GM12878 (cell line): ENCODE results near the gene RIPOR1. TPM values are rescaled to one million over a fixed set of nuclear protein-coding genes. Genes with fewer than 3 reads are reported as not detected.

ENCODE experiments used
- ATAC-seq: fragments of 200-7000 bp; cut with Tn5 transposase; 3 replicates; pipeline ENCODE4 v1.9.1; 2020; ENCODE audit warnings: mild to moderate bottlenecking, moderate library complexity
- BruUV-seq: library from RNA; stranded (reverse); fragments of 400-500 nt; replicated peaks from 2 replicates; lab custom pipeline; 2021; lab: Mats Ljungman, UMichigan
- CTCF ChIA-PET: fragments of 300-600 bp; sonication (Branson Sonifier 250); formaldehyde crosslinking; extraction: SDS; loops from one replicate; lab custom pipeline; 2021; ENCODE audit warnings: inconsistent platforms; lab: Yijun Ruan, JAX
- POLR2A ChIA-PET: fragments of 350-600 bp; formaldehyde crosslinking; extraction: SDS; loops from one replicate; lab custom pipeline; 2021; ENCODE audit warnings: inconsistent platforms; lab: Charles Lee
- RAD21 ChIA-PET: fragments of 300-600 bp; sonication (Branson Sonifier 250); formaldehyde crosslinking; loops from one replicate; lab custom pipeline; 2023; ENCODE audit warnings: antibody characterized with exemption; ENCODE audit not compliant: unreplicated experiment; lab: Charles Lee
- SMC1A ChIA-PET: fragments of 300-600 bp; sonication (Branson Sonifier 250); formaldehyde crosslinking; loops from one replicate; lab custom pipeline; 2023; ENCODE audit not compliant: unreplicated experiment, uncharacterized antibody; lab: Charles Lee
- DNase-seq: peaks from one replicate; pipeline ENCODE4 v3.0.0-alpha.2; 2011; ENCODE audit warnings: low read depth, low spot score
- FAIRE-seq: peaks from 3 replicates; lab custom pipeline; 2011; peaks lifted over from hg19 to GRCh38; lab: Jason Lieb, UNC
- H2AFZ ChIP-seq: 2 replicates; pipeline ENCODE4 v1.6.0; 2011; ENCODE audit warnings: low read depth, low read length, control low read depth; ENCODE audit not compliant: control insufficient read depth
- H3K27ac ChIP-seq: 2 replicates; pipeline ENCODE4 v1.5.1; 2011; ENCODE audit warnings: control low read depth; ENCODE audit not compliant: control insufficient read depth, insufficient read depth
- H3K27me3 ChIP-seq, 2 experiments: replicated peaks in 1 of 2; 2 replicates each; pipeline versions ENCODE4 v1.6.0 to v1.6.1; 2011; ENCODE audit warnings: low read length in 1 of 2; ENCODE audit not compliant: control insufficient read depth in 2 of 2, insufficient read depth in 2 of 2
- H3K36me3 ChIP-seq, 2 experiments: 2 replicates each; pipeline ENCODE4 v1.5.1; 2011; ENCODE audit warnings: low read length in 1 of 2; ENCODE audit not compliant: control insufficient read depth in 2 of 2, insufficient read depth in 2 of 2
- H3K4me1 ChIP-seq: 2 replicates; pipeline ENCODE4 v1.6.1; 2011; ENCODE audit warnings: mild to moderate bottlenecking, low read length, moderate library complexity, mixed read lengths; ENCODE audit not compliant: control insufficient read depth, insufficient read depth
- H3K4me2 ChIP-seq: 2 replicates; pipeline ENCODE4 v1.6.0; 2011; ENCODE audit warnings: control low read depth; ENCODE audit not compliant: control insufficient read depth, insufficient read depth
- H3K4me3 ChIP-seq: fragments of 200-600 bp; sonication (generic); 2 replicates; pipeline ENCODE4 v1.5.1; 2016
- H3K79me2 ChIP-seq: 2 replicates; pipeline ENCODE4 v1.6.0; 2011; ENCODE audit warnings: low read length; ENCODE audit not compliant: control insufficient read depth, insufficient read depth
- H3K9ac ChIP-seq: 2 replicates; pipeline ENCODE4 v1.8.0; 2011; ENCODE audit warnings: low read length, control low read depth, mixed read lengths; ENCODE audit not compliant: control insufficient read depth, insufficient read depth
- H3K9me3 ChIP-seq: replicated peaks from 3 replicates; pipeline ENCODE4 v1.5.1; 2011; ENCODE audit warnings: mild to moderate bottlenecking, low read length; ENCODE audit not compliant: control insufficient read depth, insufficient read depth
- H4K20me1 ChIP-seq: 2 replicates; pipeline ENCODE4 v1.6.0; 2011; ENCODE audit not compliant: control insufficient read depth, insufficient read depth
- CHD4 ChIP-seq: fragments of 200-600 bp; sonication (generic); IDR thresholded peaks from 2 replicates; pipeline ENCODE4 v1.6.1; 2016; ENCODE audit warnings: mild to moderate bottlenecking
- FOXM1 ChIP-seq: IDR thresholded peaks from 2 replicates; pipeline ENCODE4 v1.6.1; 2012; ENCODE audit warnings: low read depth, mild to moderate bottlenecking, inconsistent platforms, low read length, moderate library complexity
- IRF4 ChIP-seq: IDR thresholded peaks from 2 replicates; pipeline ENCODE4 v1.6.1; 2011; ENCODE audit warnings: low read depth, low read length
- RUNX3 ChIP-seq: IDR thresholded peaks from 2 replicates; pipeline ENCODE4 v1.6.1; 2012; ENCODE audit warnings: low read length, inconsistent platforms
- USF2 ChIP-seq: IDR thresholded peaks from 2 replicates; pipeline ENCODE4 v1.6.1; 2011; ENCODE audit warnings: low read depth, low read length, improper control_type of control experiment, borderline replicate concordance
- in situ Hi-C: fragments of 300-500 bp; cut with MboI; formaldehyde crosslinking; loops from 9 replicates; pipeline ENCODE4 v1.14.3; 2018; ENCODE audit warnings: mixed read lengths
- intact Hi-C: fragments of 100-400 bp; cut with micrococcal nuclease; formaldehyde crosslinking; loops from one replicate; pipeline ENCODE4 v1.14.2; 2022; ENCODE audit not compliant: unreplicated experiment
- polyA plus RNA-seq, 11 experiments: library from polyadenylated mRNA; depleted of rRNA in 4 of 11; unstranded in 6 of 11; stranded (reverse) in 5 of 11; fragments of >200 nt; fragmentation: Nextera tagmentation in 4 of 11; fragmentation: Illumina TruSeq in 1 of 11; extraction: Ambion mirVana in 4 of 11; extraction: Trizol in 1 of 11; gene quantifications; 1 replicate in 1 of 11; 2 replicates in 10 of 11; pipeline versions ENCODE4 v1.2.1 to v1.2.3, GENCODE V29; 2011 to 2016; ENCODE audit warnings: inconsistent platforms in 2 of 11, missing spikeins in 2 of 11, low read depth in 1 of 11
- total RNA-seq, 4 experiments: library from RNA; depleted of rRNA in 3 of 4; stranded (reverse); fragments of >200 nt in 3 of 4; fragmentation: Illumina TruSeq in 1 of 4; extraction: Trizol in 1 of 4; gene quantifications; 2 replicates each; pipeline versions ENCODE4 v1.2.1 to v1.2.3, GENCODE V29; 2013 to 2021

Gene RIPOR1
- total and polyA plus RNA-seq, 10 of the 15 experiments (the other 5 are each of a cell fraction or from before 2014, with no cell fraction given) = 0.13 to 28.5 (median 7.0) TPM

DNA sequence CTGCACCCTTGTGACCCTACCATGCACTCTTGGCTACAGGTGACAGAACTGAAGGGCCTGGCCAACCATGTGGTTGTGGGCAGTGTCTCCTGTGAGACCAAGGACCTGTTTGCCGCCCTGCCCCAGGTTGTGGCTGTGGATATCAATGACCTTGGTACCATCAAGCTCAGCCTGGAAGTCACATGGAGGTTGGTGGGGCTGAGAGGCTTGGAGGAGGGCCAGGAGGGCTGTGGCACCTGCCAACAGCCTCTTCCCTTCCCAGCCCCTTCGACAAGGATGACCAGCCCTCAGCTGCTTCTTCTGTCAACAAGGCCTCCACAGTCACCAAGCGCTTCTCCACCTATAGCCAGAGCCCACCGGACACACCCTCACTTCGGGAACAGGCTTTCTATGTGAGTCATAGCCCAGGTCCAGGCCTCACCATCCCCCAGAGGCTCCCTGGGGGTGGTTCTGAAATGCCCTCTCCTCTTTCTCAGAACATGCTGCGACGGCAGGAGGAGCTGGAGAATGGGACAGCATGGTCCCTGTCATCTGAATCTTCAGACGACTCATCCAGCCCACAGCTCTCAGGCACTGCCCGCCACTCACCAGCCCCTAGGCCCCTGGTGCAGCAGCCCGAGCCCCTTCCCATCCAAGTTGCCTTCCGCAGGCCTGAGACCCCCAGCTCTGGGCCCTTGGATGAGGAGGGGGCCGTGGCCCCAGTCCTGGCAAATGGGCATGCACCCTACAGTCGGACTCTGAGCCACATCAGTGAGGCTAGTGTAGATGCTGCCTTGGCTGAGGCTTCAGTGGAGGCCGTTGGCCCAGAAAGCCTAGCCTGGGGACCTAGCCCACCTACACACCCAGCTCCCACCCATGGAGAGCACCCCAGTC is 13.0 kb downstream of the RIPOR1 start (continued):
- no peak for TF ChIP-seq USF2
- no peak for TF ChIP-seq CHD4

DNA sequence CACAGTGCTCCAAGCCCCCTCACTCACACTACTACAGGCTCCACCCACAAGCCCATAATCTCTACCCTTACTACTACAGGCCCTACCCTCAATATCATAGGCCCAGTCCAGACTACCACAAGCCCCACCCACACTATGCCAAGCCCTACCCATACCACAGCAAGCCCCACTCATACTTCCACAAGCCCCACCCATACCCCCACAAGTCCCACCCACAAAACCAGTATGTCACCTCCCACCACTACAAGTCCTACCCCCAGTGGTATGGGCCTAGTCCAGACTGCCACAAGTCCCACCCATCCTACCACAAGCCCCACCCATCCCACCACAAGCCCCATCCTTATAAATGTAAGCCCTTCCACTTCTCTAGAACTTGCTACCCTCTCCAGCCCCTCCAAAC is 13.8 kb downstream of the RIPOR1 start:
- POLR2A ChIA-PET = interaction anchor here (0.6 to 1.2 kb wide), 2 partner anchors 12 to 34 kb away, joined by 3 to 5 read pairs; no protein-coding TSS in a partner anchor
- no peaks in the 10 kb centered on the region for H3K9me3 ChIP-seq
- RAD21 ChIA-PET = no interaction called here
- H3K4me1 ChIP-seq = peaks cover 9% of the 10 kb centered on the region
- H4K20me1 ChIP-seq = peaks cover 4% of the 10 kb centered on the region; the same call in 1 of the 2 replicates
- ATAC-seq (peak; percentile 79), DNase-seq (no peak), FAIRE-seq (peak; percentile 87)
- H3K4me2 ChIP-seq = no peak overlapping the region
- TF ChIP-seq IRF4 (no peak), FOXM1 (no peak), RUNX3 (peak; percentile 43)
- H3K79me2 ChIP-seq = no peaks in the 10 kb centered on the region
- H3K9ac ChIP-seq = no peak overlapping the region
- CTCF ChIA-PET = no interaction called here
- no peak overlapping the region for H2AFZ ChIP-seq
- in situ Hi-C loops (no loop called here), intact Hi-C loops (no loop called here)
- H3K27me3 ChIP-seq = no peaks in the 10 kb centered on the region
- H3K4me3 ChIP-seq = no peak overlapping the region
- BruUV-seq = no TSS peak
- peaks cover 6 to 13% of the 10 kb centered on the region in 2 experiments; a peak in 3 of 4 replicates for H3K36me3 ChIP-seq
- SMC1A ChIA-PET = no interaction called here
- H3K27ac ChIP-seq = no peak overlapping the region
